ENCODE data around the gene DUSP28. TPM values are rescaled to one million over a fixed set of nuclear protein-coding genes. Genes with fewer than 3 reads are reported as not detected.

DUSP28 gene
- total and polyA plus RNA-seq, 10 of the 15 experiments (the other 5 are each of a cell fraction or from before 2014, with no cell fraction given) = 2.5 to 12.5 (median 6.4) TPM

- RAD21 ChIA-PET (ENCODE audit: unreplicated experiment) = no interaction called here
- BruUV-seq (replicated peaks) = no TSS peak
Observed at GRCh38 chr2:240601061-240601830, 41.1 kb downstream of the DUSP28 start.

More at GRCh38 chr2:240601061-240601830, 41.1 kb downstream of the DUSP28 start:
- H3K9me3 ChIP-seq (replicated peaks; ENCODE audit: control insufficient read depth, insufficient read depth, low read length) = no peaks in the 10 kb centered on the region
- no peaks in the 10 kb centered on the region for H3K27me3 ChIP-seq (replicated peaks in 1 of 2; ENCODE audit: control insufficient read depth in 2 of 2, insufficient read depth in 2 of 2, low read length in 1 of 2)
- H3K9ac ChIP-seq (ENCODE audit: control insufficient read depth, insufficient read depth, low read length) = no peak overlapping the region
- no peak overlapping the region for H3K4me3 ChIP-seq
- intact Hi-C loops (cut with micrococcal nuclease; ENCODE audit: unreplicated experiment) (no loop called here), in situ Hi-C loops (cut with MboI) (no loop called here)
- no peaks in the 10 kb centered on the region for H3K79me2 ChIP-seq (ENCODE audit: control insufficient read depth, insufficient read depth, low read length)
- WGBS (ENCODE audit: insufficient coverage, insufficient replicate concordance, low lambda C conversion rate, missing lambda C conversion rate) = 91% methylated on average over 20 of the region's 20 CpGs
- ChIA-PET POLR2A (no interaction called here), SMC1A (ENCODE audit: uncharacterized antibody, unreplicated experiment) (no interaction called here), CTCF (no interaction called here)
- no peak overlapping the region for H3K4me2 ChIP-seq (ENCODE audit: control insufficient read depth, insufficient read depth)
- ATAC-seq = no peak
- FAIRE-seq = no peak
- no peak overlapping the region for H2AFZ ChIP-seq (ENCODE audit: control insufficient read depth, low read depth, low read length)
- peaks cover 0 to 11% of the 10 kb centered on the region in 2 experiments; a peak in 3 of 4 replicates for H3K36me3 ChIP-seq (ENCODE audit: control insufficient read depth in 2 of 2, insufficient read depth in 2 of 2, low read length in 1 of 2)
- DNase-seq (ENCODE audit: low read depth, low spot score) = no peak
- no peaks in the 10 kb centered on the region for H3K4me1 ChIP-seq (ENCODE audit: control insufficient read depth, insufficient read depth, low read length)
- TF ChIP-seq NBN (IDR thresholded peaks at IDR 0.05) (no peak), IKZF1 (conservative IDR thresholded peaks at IDR 0.05) (no peak), RFX5 (IDR thresholded peaks at IDR 0.05; ENCODE audit: low read depth, low read length) (no peak), NFYA (IDR thresholded peaks at IDR 0.05; ENCODE audit: borderline replicate concordance, low read depth, low read length) (no peak), EGR1 (IDR thresholded peaks at IDR 0.05; ENCODE audit: borderline replicate concordance in 1 of 2, low read depth in 2 of 2, low read length in 2 of 2) (no peak), ESRRA (IDR thresholded peaks at IDR 0.05; ENCODE audit: low read length) (no peak), ZNF274 (IDR thresholded peaks at IDR 0.05; ENCODE audit: insufficient read depth, insufficient read length) (no peak), FOXK2 (IDR thresholded peaks at IDR 0.05) (no peak), GATAD2B (conservative IDR thresholded peaks at IDR 0.05; ENCODE audit: low read depth) (no peak), BRCA1 (IDR thresholded peaks at IDR 0.05; ENCODE audit: low read depth, low read length) (no peak), SP1 (IDR thresholded peaks at IDR 0.05; ENCODE audit: low read depth, low read length) (no peak), CBX3 (IDR thresholded peaks at IDR 0.05; ENCODE audit: borderline replicate concordance, low read depth) (no peak), CREM (IDR thresholded peaks at IDR 0.05; ENCODE audit: low read depth) (no peak), CHD4 (IDR thresholded peaks at IDR 0.05) (no peak), ELK1 (IDR thresholded peaks at IDR 0.05; ENCODE audit: low read depth, low read length) (no peak), SREBF2 (IDR thresholded peaks at IDR 0.05; ENCODE audit: low read length) (no peak), IKZF2 (IDR thresholded peaks at IDR 0.05) (no peak), ZBTB33 (IDR thresholded peaks at IDR 0.05) (no peak), KDM1A (IDR thresholded peaks at IDR 0.05; ENCODE audit: borderline replicate concordance) (no peak)
- TF ChIP-seq, protein P1, sequence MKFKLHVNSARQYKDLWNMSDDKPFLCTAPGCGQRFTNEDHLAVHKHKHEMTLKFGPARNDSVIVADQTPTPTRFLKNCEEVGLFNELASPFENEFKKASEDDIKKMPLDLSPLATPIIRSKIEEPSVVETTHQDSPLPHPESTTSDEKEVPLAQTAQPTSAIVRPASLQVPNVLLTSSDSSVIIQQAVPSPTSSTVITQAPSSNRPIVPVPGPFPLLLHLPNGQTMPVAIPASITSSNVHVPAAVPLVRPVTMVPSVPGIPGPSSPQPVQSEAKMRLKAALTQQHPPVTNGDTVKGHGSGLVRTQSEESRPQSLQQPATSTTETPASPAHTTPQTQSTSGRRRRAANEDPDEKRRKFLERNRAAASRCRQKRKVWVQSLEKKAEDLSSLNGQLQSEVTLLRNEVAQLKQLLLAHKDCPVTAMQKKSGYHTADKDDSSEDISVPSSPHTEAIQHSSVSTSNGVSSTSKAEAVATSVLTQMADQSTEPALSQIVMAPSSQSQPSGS (IDR thresholded peaks at IDR 0.05; ENCODE audit: low read length) = no peak
- H4K20me1 ChIP-seq (ENCODE audit: control insufficient read depth, insufficient read depth) = no peaks in the 10 kb centered on the region
- no peak overlapping the region for H3K27ac ChIP-seq (ENCODE audit: control insufficient read depth, insufficient read depth)
